WTC11 (cell line): ENCODE measurements around the gene SLC16A10.

ENCODE experiments used
- CTCF ChIP-seq: fragments of 200-600 bp; IDR thresholded peaks from 2 replicates; pipeline ENCODE4 v1.8.0; 2022; ENCODE audit warnings: antibody characterized with exemption
- GABPB1 ChIP-seq: sonication (generic); formaldehyde crosslinking; IDR thresholded peaks from 2 replicates; pipeline ENCODE4 v1.8.1; 2023; ENCODE audit warnings: mild to moderate bottlenecking, missing genetic modification reagents
- NR2C2 ChIP-seq: sonication (generic); formaldehyde crosslinking; IDR thresholded peaks from 2 replicates; pipeline ENCODE4 v1.8.0; 2022; ENCODE audit warnings: mild to moderate bottlenecking, missing genetic modification reagents
- ZNF121 ChIP-seq: sonication (generic); formaldehyde crosslinking; IDR thresholded peaks from 2 replicates; pipeline ENCODE4 v1.8.0; 2023; ENCODE audit warnings: missing genetic modification reagents
- ZNF512 ChIP-seq: sonication (generic); formaldehyde crosslinking; IDR thresholded peaks from 2 replicates; pipeline ENCODE4 v1.8.1; 2022; ENCODE audit warnings: missing genetic modification reagents, borderline replicate concordance
- TF ChIP-seq, protein P1 (sequence below): fragments of 250-450 bp; sonication (Bioruptor Pico); IDR thresholded peaks from 2 replicates; pipeline ENCODE4 v2.1.2; 2022; ENCODE audit warnings: mild to moderate bottlenecking, moderate library complexity

DNA sequence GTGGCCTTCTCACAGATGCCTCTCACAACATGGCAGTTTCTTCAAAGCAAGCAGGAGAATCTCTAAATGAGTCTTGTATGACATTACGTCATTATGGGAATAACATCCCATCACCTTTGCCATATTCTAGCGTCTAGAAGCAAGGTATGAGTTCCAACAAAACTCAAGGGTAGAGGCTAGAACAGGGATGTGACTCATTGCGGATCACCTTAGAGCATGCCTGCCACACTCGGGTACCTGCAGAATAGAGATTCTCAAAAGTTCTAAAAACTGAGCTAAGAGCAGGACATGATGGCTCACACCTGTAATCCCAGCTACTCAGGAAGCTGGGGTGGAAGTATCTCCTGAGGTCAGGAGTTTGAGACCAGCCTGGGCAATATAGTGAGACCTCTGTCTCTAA lies 182.8 kb downstream of the SLC16A10 start:
- TF ChIP-seq CTCF (no peak), NR2C2 (no peak), GABPB1 (no peak), ZNF121 (CRISPR knock-in tag) (no peak), ZNF512 (CRISPR knock-in tag) (no peak)
- TF ChIP-seq, protein P1, sequence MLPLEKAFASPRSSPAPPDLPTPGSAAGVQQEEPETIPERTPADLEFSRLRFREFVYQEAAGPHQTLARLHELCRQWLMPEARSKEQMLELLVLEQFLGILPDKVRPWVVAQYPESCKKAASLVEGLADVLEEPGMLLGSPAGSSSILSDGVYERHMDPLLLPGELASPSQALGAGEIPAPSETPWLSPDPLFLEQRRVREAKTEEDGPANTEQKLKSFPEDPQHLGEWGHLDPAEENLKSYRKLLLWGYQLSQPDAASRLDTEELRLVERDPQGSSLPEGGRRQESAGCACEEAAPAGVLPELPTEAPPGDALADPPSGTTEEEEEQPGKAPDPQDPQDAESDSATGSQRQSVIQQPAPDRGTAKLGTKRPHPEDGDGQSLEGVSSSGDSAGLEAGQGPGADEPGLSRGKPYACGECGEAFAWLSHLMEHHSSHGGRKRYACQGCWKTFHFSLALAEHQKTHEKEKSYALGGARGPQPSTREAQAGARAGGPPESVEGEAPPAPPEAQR = no peak
